GM21381 (cell line): Measurements from ENCODE around the gene SPA17.

Source experiments
- ATAC-seq: cut with Tn5 transposase; IDR thresholded peaks from one replicate; pipeline ENCODE4 v1.9.1; 2021; ENCODE audit warnings: mild to moderate bottlenecking, moderate library complexity; ENCODE audit not compliant: unreplicated experiment

SPA17 gene

GRCh38 chr11:124722176-124722575 is 48.5 kb downstream of the SPA17 start:
- ATAC-seq, result no peak

- ATAC-seq, result peak; percentile 97
These were observed 51.4 kb downstream of the SPA17 start for GRCh38 chr11:124724979-124725718.

- ATAC-seq, result no peak
These were observed 52.0 kb downstream of the SPA17 start for GRCh38 chr11:124725719-124726105.

GRCh38 chr11:124727474-124727873 is 53.8 kb downstream of the SPA17 start:
- ATAC-seq, result no peak

GRCh38 chr11:124728134-124728533 is 54.4 kb downstream of the SPA17 start:
- ATAC-seq, result no peak

GRCh38 chr11:124729571-124729970 is 55.9 kb downstream of the SPA17 start:
- no peak for ATAC-seq

- no peak for ATAC-seq
These were observed 58.5 kb downstream of the SPA17 start for GRCh38 chr11:124732230-124732629.

- ATAC-seq, result no peak
These were observed 63.0 kb downstream of the SPA17 start for GRCh38 chr11:124736736-124737135.

GRCh38 chr11:124737638-124738305 is 64.1 kb downstream of the SPA17 start:
- no peak for ATAC-seq

GRCh38 chr11:124738713-124739478 is 65.2 kb downstream of the SPA17 start:
- no peak for ATAC-seq

GRCh38 chr11:124739479-124740276 is 66.0 kb downstream of the SPA17 start, which contains the start of gene NRGN:
NRGN (plus strand) TSS chr11:124739942; CDS start chr11:124740085, 143 bp downstream.
- ATAC-seq, result peak; percentile 97

GRCh38 chr11:124740277-124740882 is 66.7 kb downstream of the SPA17 start:
- peak; percentile 38 for ATAC-seq

- ATAC-seq, result no peak
These were observed 68.9 kb downstream of the SPA17 start for GRCh38 chr11:124742555-124742954.

- ATAC-seq, result no peak
These were observed 69.3 kb downstream of the SPA17 start for GRCh38 chr11:124743050-124743449.

GRCh38 chr11:124745270-124745834 is 71.6 kb downstream of the SPA17 start:
- ATAC-seq, result no peak

- ATAC-seq, result peak; percentile 17
These were observed 72.3 kb downstream of the SPA17 start for GRCh38 chr11:124745835-124746620.

- ATAC-seq, result peak; percentile 92
These were observed 73.0 kb downstream of the SPA17 start for GRCh38 chr11:124746621-124747243.
